ENCODE data around the gene NOC3L. TPM values are rescaled to one million over a fixed set of nuclear protein-coding genes. Genes with fewer than 3 reads are reported as not detected.

Gene NOC3L
- polyA plus RNA-seq, 1 of the 3 experiments (the other 2 are of a cell fraction): 9.0 TPM

GRCh38 chr10:94411304-94411703, 48.6 kb upstream of the NOC3L start:
- no peaks in the 10 kb centered on the region for H3K9me2 ChIP-seq
- H3K9me3 ChIP-seq: no peaks in the 10 kb centered on the region
- WGBS (ENCODE audit: low lambda C conversion rate): 92% methylated on average over 3 of the region's 3 CpGs
- H3K79me2 ChIP-seq (ENCODE audit: insufficient read depth): peaks cover 70% of the 10 kb centered on the region
- H3K27ac ChIP-seq (ENCODE audit: low read depth in 2 of 2, low read length in 1 of 2): no peak overlapping the region
- POLR2A ChIA-PET: no interaction called here
- H3K36me3 ChIP-seq (replicated peaks in 1 of 2; ENCODE audit: control insufficient read depth in 1 of 2, insufficient read depth in 2 of 2, low read length in 1 of 2): no peaks in the 10 kb centered on the region
- no peak overlapping the region for H3K4me3 ChIP-seq (ENCODE audit: low read depth in 2 of 2, low read length in 1 of 2)
- H2AFZ ChIP-seq (ENCODE audit: low read depth): no peak overlapping the region
- no peak for DNase-seq
- no peak overlapping the region for H3K4me2 ChIP-seq
- H3K27me3 ChIP-seq (ENCODE audit: insufficient read depth): no peaks in the 10 kb centered on the region
- peaks cover 5% of the 10 kb centered on the region for H3F3A ChIP-seq (replicated peaks; ENCODE audit: insufficient read depth)
- CTCF ChIA-PET: interaction anchor here (4.4 kb wide), 1 partner anchor 33 kb away, joined by 21 read pairs; no protein-coding TSS in a partner anchor
- H3K4me1 ChIP-seq (ENCODE audit: control insufficient read depth in 1 of 2, insufficient read depth in 2 of 2, low read depth in 1 of 2, low read length in 1 of 2): peaks cover 0 to 9% of the 10 kb centered on the region in 2 experiments; a peak in 1 of 4 replicates
- H3K9ac ChIP-seq: no peak overlapping the region
- no peaks in the 10 kb centered on the region for H4K20me1 ChIP-seq (ENCODE audit: insufficient read depth)
- no peak for TF ChIP-seq POLR2AphosphoS5 (IDR thresholded peaks at IDR 0.05; ENCODE audit: low read depth, low read length)
- no peak for TF ChIP-seq ELF1 (IDR thresholded peaks at IDR 0.05)
- no peak for TF ChIP-seq GATA2 (CRISPR knock-in tag; IDR thresholded peaks at IDR 0.05)
- TF ChIP-seq CHD2 (IDR thresholded peaks at IDR 0.05; ENCODE audit: low read length, partially characterized antibody): no peak
- no peak for TF ChIP-seq MXI1 (IDR thresholded peaks at IDR 0.05; ENCODE audit: low read depth, low read length)
- no peak for TF ChIP-seq SIN3A (IDR thresholded peaks at IDR 0.05; ENCODE audit: borderline replicate concordance, low read depth, low read length)
- TF ChIP-seq NFIC (IDR thresholded peaks at IDR 0.05; ENCODE audit: borderline replicate concordance): no peak
- no peak for TF ChIP-seq GABPA (IDR thresholded peaks at IDR 0.05; ENCODE audit: low read depth)
- TF ChIP-seq MEF2A (IDR thresholded peaks at IDR 0.05; ENCODE audit: borderline replicate concordance, low read depth): no peak
- no peak for TF ChIP-seq TCF12 (IDR thresholded peaks at IDR 0.05)

GRCh38 chr10:94409021-94409657, 46.4 kb upstream of the NOC3L start:
- Histone ChIP-seq H4K20me1 (ENCODE audit: insufficient read depth) (no peaks in the 10 kb centered on the region), H3K9me2 (no peaks in the 10 kb centered on the region), H2AFZ (ENCODE audit: low read depth) (no peak overlapping the region), H3F3A (replicated peaks; ENCODE audit: insufficient read depth) (peaks cover 5% of the 10 kb centered on the region), H3K27ac (ENCODE audit: low read depth in 2 of 2, low read length in 1 of 2) (no peak overlapping the region), H3K4me1 (ENCODE audit: control insufficient read depth in 1 of 2, insufficient read depth in 2 of 2, low read depth in 1 of 2, low read length in 1 of 2) (peaks cover 0 to 9% of the 10 kb centered on the region in 2 experiments; a peak in 2 of 4 replicates), H3K4me3 (ENCODE audit: low read depth in 2 of 2, low read length in 1 of 2) (no peak overlapping the region), H3K27me3 (ENCODE audit: insufficient read depth) (no peaks in the 10 kb centered on the region), H3K36me3 (replicated peaks in 1 of 2; ENCODE audit: control insufficient read depth in 1 of 2, insufficient read depth in 2 of 2, low read length in 1 of 2) (no peaks in the 10 kb centered on the region), H3K4me2 (no peak overlapping the region), H3K79me2 (ENCODE audit: insufficient read depth) (peaks cover 78% of the 10 kb centered on the region), H3K9me3 (no peaks in the 10 kb centered on the region), H3K9ac (no peak overlapping the region)
- WGBS (ENCODE audit: low lambda C conversion rate): 84% methylated on average over 7 of the region's 7 CpGs
- DNase-seq: no peak
- no peak for TF ChIP-seq RFX5 (IDR thresholded peaks at IDR 0.05; ENCODE audit: low read length)
- TF ChIP-seq MXI1 (IDR thresholded peaks at IDR 0.05; ENCODE audit: low read depth, low read length): no peak
- TF ChIP-seq REST (IDR thresholded peaks at IDR 0.05; ENCODE audit: low read depth, low read length): no peak
- no peak for TF ChIP-seq RCOR1 (IDR thresholded peaks at IDR 0.05; ENCODE audit: low read length)
- no peak for TF ChIP-seq ELF1 (IDR thresholded peaks at IDR 0.05)
- no peak for TF ChIP-seq MEF2A (IDR thresholded peaks at IDR 0.05; ENCODE audit: borderline replicate concordance, low read depth)
- no peak for TF ChIP-seq USF2 (IDR thresholded peaks at IDR 0.05; ENCODE audit: borderline replicate concordance, low read depth, low read length)
- TF ChIP-seq FOSL2 (IDR thresholded peaks at IDR 0.05; ENCODE audit: borderline replicate concordance, low read depth): no peak
- TF ChIP-seq ZBTB33 (IDR thresholded peaks at IDR 0.05; ENCODE audit: borderline replicate concordance, low read depth): no peak
- TF ChIP-seq TCF12 (IDR thresholded peaks at IDR 0.05): no peak
- no peak for TF ChIP-seq FOXJ3 (CRISPR knock-in tag; IDR thresholded peaks at IDR 0.05)
- TF ChIP-seq TEAD4 (IDR thresholded peaks at IDR 0.05; ENCODE audit: borderline replicate concordance, insufficient read depth): no peak
- TF ChIP-seq MAX (IDR thresholded peaks at IDR 0.05; ENCODE audit: low read depth): no peak
- CTCF ChIA-PET: interaction anchor here (1.2 to 2.0 kb wide), 2 partner anchors 10 to 47 kb away, joined by 3 to 5 read pairs; no protein-coding TSS in a partner anchor
- POLR2A ChIA-PET: interaction anchor here (0.7 kb wide), 1 partner anchor 355 kb away, joined by 4 read pairs; no protein-coding TSS in a partner anchor

Measured in SK-N-SH (cell line).